Progenitor cell of endocrine pancreas (in vitro differentiated cells): ENCODE results near the gene ZFP36. TPM values are rescaled to one million over a fixed set of nuclear protein-coding genes. Genes with fewer than 3 reads are reported as not detected.

Experiments used
- DNase-seq: peaks from one replicate; pipeline ENCODE4 v3.0.0; 2021; ENCODE audit warnings: low spot score; ENCODE audit not compliant: unreplicated experiment
- H3K27ac Mint-ChIP-seq: 2 replicates; pipeline ENCODE4 v1.8.0; 2021; ENCODE audit warnings: mild to moderate bottlenecking, moderate library complexity, mixed read lengths
- H3K27me3 Mint-ChIP-seq: 2 replicates; pipeline ENCODE4 v1.8.0; 2021; ENCODE audit warnings: mixed read lengths
- H3K36me3 Mint-ChIP-seq: 2 replicates; pipeline ENCODE4 v1.8.0; 2022; ENCODE audit warnings: mixed read lengths; ENCODE audit not compliant: insufficient read depth
- H3K4me1 Mint-ChIP-seq: 2 replicates; pipeline ENCODE4 v1.8.0; 2021; ENCODE audit warnings: low read depth, mixed read lengths
- H3K4me3 Mint-ChIP-seq: 2 replicates; pipeline ENCODE4 v1.8.0; 2021; ENCODE audit warnings: low read depth, mild to moderate bottlenecking, moderate library complexity, mixed read lengths
- H3K9me3 Mint-ChIP-seq: 2 replicates; pipeline ENCODE4 v1.8.0; 2021; ENCODE audit warnings: low read depth, mixed read lengths
- CTCF ChIP-seq: fragments of 200-600 bp; sonication (generic); IDR thresholded peaks from one replicate; pipeline ENCODE4 v1.5.0; 2021; ENCODE audit warnings: antibody characterized with exemption, mild to moderate bottlenecking; ENCODE audit not compliant: unreplicated experiment
- total RNA-seq: library from RNA; stranded (reverse); gene quantifications from 2 replicates; pipeline ENCODE4 v1.2.1, GENCODE V29; 2021

The ZFP36 gene
- total RNA-seq, 1 donor from 2014 or later: 10.5 TPM

DNA sequence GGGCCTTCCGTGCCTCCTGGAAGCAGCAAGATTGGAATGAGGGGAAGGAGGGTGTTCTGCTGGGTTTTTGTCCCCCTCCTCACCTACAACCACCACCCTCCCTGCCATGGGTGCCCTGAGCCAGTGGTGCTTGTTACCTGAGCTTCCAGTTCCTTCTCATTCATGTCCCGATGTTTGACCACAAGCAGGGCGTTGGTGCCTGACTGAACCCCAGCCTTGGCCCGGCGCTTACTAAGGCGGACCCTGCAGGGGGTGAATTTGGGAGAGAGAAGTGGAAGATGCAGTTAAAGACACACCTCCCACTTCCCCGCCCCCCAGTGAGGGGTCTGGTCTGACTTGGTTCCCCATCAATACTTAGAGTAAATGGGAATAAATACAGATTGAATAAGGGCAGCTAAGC lies 20.1 kb upstream of the ZFP36 start:
- peaks cover 11% of the 10 kb centered on the region for H3K4me1 Mint-ChIP-seq

GRCh38 chr19:39388657-39389056 lies 18.0 kb upstream of the ZFP36 start:
- peaks cover 18% of the 10 kb centered on the region for H3K4me1 Mint-ChIP-seq
- peak overlapping the region; percentile 42 for H3K4me3 Mint-ChIP-seq
- H3K27me3 Mint-ChIP-seq: no peaks in the 10 kb centered on the region
- no peaks in the 10 kb centered on the region for H3K9me3 Mint-ChIP-seq
- peaks cover 22% of the 10 kb centered on the region for H3K36me3 Mint-ChIP-seq
- peak overlapping the region; percentile 75 for H3K27ac Mint-ChIP-seq
- no peak for TF ChIP-seq CTCF
- DNase-seq: no peak

More for the DNA sequence above, 20.1 kb upstream of the ZFP36 start:
- no peak overlapping the region for H3K27ac Mint-ChIP-seq
- no peaks in the 10 kb centered on the region for H3K9me3 Mint-ChIP-seq
- H3K27me3 Mint-ChIP-seq: no peaks in the 10 kb centered on the region
- no peak for TF ChIP-seq CTCF
- no peak overlapping the region for H3K4me3 Mint-ChIP-seq
- peaks cover 27% of the 10 kb centered on the region for H3K36me3 Mint-ChIP-seq
- no peak for DNase-seq

DNA sequence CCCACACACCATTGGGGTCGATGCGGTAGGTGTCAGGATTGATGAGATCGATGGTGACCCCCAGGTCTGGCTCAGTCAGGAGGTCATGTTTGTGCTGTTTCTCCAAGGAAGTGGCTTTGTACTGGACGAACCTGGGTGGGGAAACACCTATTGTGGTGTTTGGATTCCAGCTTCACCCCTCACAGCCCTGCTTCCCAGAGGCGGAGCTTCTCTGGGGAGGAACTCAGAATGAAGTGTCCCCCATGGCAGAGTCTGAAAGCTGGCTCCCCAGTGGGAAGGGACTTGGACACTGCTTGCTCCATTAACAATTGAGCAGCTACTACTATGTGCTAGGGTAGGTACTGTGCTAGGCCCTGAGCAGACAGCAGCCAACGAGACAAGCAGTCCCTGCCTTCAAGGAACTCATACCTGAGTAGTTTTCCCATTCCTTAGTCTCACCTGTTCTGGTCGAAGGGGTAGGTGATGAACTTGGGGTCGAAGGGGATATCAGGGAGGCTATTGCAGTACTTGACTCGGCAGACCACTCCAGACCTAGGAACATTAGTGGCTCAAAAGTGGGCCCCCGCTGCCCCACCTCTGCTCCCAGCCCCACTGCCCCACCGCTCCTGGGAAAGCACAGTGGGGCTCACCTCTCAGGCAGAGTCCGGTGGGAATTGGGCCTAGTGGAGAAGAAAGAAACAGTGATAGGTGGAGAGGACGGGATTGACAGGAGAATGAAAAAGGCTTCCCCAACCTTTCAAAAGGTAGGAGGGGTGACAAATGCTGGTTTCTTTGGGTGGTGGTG lies 16.8 kb upstream of the ZFP36 start:
- no peak for DNase-seq
- H3K27ac Mint-ChIP-seq: peak overlapping the region; percentile 99
- H3K9me3 Mint-ChIP-seq: no peaks in the 10 kb centered on the region
- TF ChIP-seq CTCF: no peak
- H3K4me3 Mint-ChIP-seq: peak overlapping the region; percentile 97
- H3K4me1 Mint-ChIP-seq: peaks cover 18% of the 10 kb centered on the region
- no peaks in the 10 kb centered on the region for H3K27me3 Mint-ChIP-seq
- H3K36me3 Mint-ChIP-seq: peaks cover 21% of the 10 kb centered on the region

- H3K36me3 Mint-ChIP-seq: peaks cover 22% of the 10 kb centered on the region
- H3K4me3 Mint-ChIP-seq: peak overlapping the region; percentile 97
- H3K4me1 Mint-ChIP-seq: peaks cover 18% of the 10 kb centered on the region
- H3K9me3 Mint-ChIP-seq: no peaks in the 10 kb centered on the region
- DNase-seq: no peak
- H3K27me3 Mint-ChIP-seq: no peaks in the 10 kb centered on the region
- no peak for TF ChIP-seq CTCF
- peak overlapping the region; percentile 99 for H3K27ac Mint-ChIP-seq
Observed at GRCh38 chr19:39390451-39390750, 16.2 kb upstream of the ZFP36 start.

- no peaks in the 10 kb centered on the region for H3K9me3 Mint-ChIP-seq
- no peak for TF ChIP-seq CTCF
- H3K27ac Mint-ChIP-seq: peak within 1 kb of the TSS; percentile 99
- H3K36me3 Mint-ChIP-seq: peaks cover 19% of the 10 kb centered on the region
- peak within 1 kb of the TSS; percentile 97 for H3K4me3 Mint-ChIP-seq
- DNase-seq: peak; percentile 90
- no peaks in the 10 kb centered on the region for H3K27me3 Mint-ChIP-seq
- peaks cover 18% of the 10 kb centered on the region for H3K4me1 Mint-ChIP-seq
Observed at GRCh38 chr19:39390751-39391437, 15.8 kb upstream of the ZFP36 start, which contains the start of the genes MED29 and PAF1. Gene MED29 (plus strand): TSS chr19:39391378. CDS start chr19:39391423, 45 bp downstream. Gene PAF1 (minus strand): TSS chr19:39391106. CDS start chr19:39390864, 242 bp downstream.
